H1 (cell line): ENCODE measurements around the gene KCNH6. TPM values are rescaled to one million over a fixed set of nuclear protein-coding genes. Genes with fewer than 3 reads are reported as not detected.

Experiments used
- E2F6 ChIP-seq: IDR thresholded peaks from 2 replicates; pipeline ENCODE4 v1.6.1; 2012; ENCODE audit warnings: inconsistent platforms
- polyA plus RNA-seq, 7 experiments: library from polyadenylated mRNA; depleted of rRNA in 3 of 7; stranded (reverse) in 5 of 7; unstranded in 2 of 7; fragments of >200 nt in 5 of 7; fragments of 200-250 nt in 2 of 7; gene quantifications; 1 replicate in 5 of 7; 2 replicates in 1 of 7; 4 replicates in 1 of 7; pipeline versions ENCODE4 v1.2.1 to v1.2.3, GENCODE V29; 2011 to 2013; ENCODE audit warnings: missing spikeins in 2 of 7, mixed read lengths in 2 of 7
- total RNA-seq: library from RNA; stranded (reverse); fragmentation: NEBNext Ultra II Directional; extraction: Animal tissue kit (Norgen Biotek cat#: 25700); gene quantifications from 2 replicates; pipeline ENCODE4 v1.2.1, GENCODE V29; 2021

KCNH6 gene
- total and polyA plus RNA-seq, 2 of the 8 experiments (the other 6 are each of a cell fraction or from before 2014, with no cell fraction given), result 1.8 to 3.6 TPM

- no peak for TF ChIP-seq E2F6
Observed at GRCh38 chr17:63587770-63588169, 64.6 kb downstream of the KCNH6 start (continued).
